ENCODE results near the gene SRGAP1.

SRGAP1 gene

GRCh38 chr12:63897931-63898330 lies 53.4 kb downstream of the SRGAP1 start:
- TF ChIP-seq CTCF (IDR thresholded peaks at IDR 0.05; ENCODE audit: control insufficient read depth, insufficient read depth, low read depth, low read length, missing control alignments): no peak
- DNase-seq (ENCODE audit: low read depth): no peak
- H3K4me3 ChIP-seq (ENCODE audit: control insufficient read depth, low read depth, low read length): no peak overlapping the region

GRCh38 chr12:63898764-63899337 lies 54.4 kb downstream of the SRGAP1 start:
- TF ChIP-seq CTCF (IDR thresholded peaks at IDR 0.05; ENCODE audit: control insufficient read depth, insufficient read depth, low read depth, low read length, missing control alignments): no peak
- H3K4me3 ChIP-seq (ENCODE audit: control insufficient read depth, low read depth, low read length): no peak overlapping the region

GRCh38 chr12:63899396-63899795 lies 54.9 kb downstream of the SRGAP1 start:
- H3K4me3 ChIP-seq (ENCODE audit: control insufficient read depth, low read depth, low read length): no peak overlapping the region
- DNase-seq (ENCODE audit: low read depth): no peak
- TF ChIP-seq CTCF (IDR thresholded peaks at IDR 0.05; ENCODE audit: control insufficient read depth, insufficient read depth, low read depth, low read length, missing control alignments): no peak

More at GRCh38 chr12:63898764-63899337, 54.4 kb downstream of the SRGAP1 start:
- DNase-seq (ENCODE audit: low read depth): no peak

GRCh38 chr12:63900922-63901793 lies 56.7 kb downstream of the SRGAP1 start:
- TF ChIP-seq CTCF (IDR thresholded peaks at IDR 0.05; ENCODE audit: control insufficient read depth, insufficient read depth, low read depth, low read length, missing control alignments): no peak
- DNase-seq (ENCODE audit: low read depth): no peak
- no peak overlapping the region for H3K4me3 ChIP-seq (ENCODE audit: control insufficient read depth, low read depth, low read length)

- H3K4me3 ChIP-seq (ENCODE audit: control insufficient read depth, low read depth, low read length): no peak overlapping the region
- TF ChIP-seq CTCF (IDR thresholded peaks at IDR 0.05; ENCODE audit: control insufficient read depth, insufficient read depth, low read depth, low read length, missing control alignments): no peak
- DNase-seq (ENCODE audit: low read depth): no peak
These were observed 60.2 kb downstream of the SRGAP1 start for GRCh38 chr12:63904653-63905052.

GRCh38 chr12:63905544-63905943 lies 61.0 kb downstream of the SRGAP1 start:
- TF ChIP-seq CTCF (IDR thresholded peaks at IDR 0.05; ENCODE audit: control insufficient read depth, insufficient read depth, low read depth, low read length, missing control alignments): no peak
- H3K4me3 ChIP-seq (ENCODE audit: control insufficient read depth, low read depth, low read length): no peak overlapping the region
- DNase-seq (ENCODE audit: low read depth): no peak
